Upper lobe of left lung (tissue), 4 donors: Measurements from ENCODE around the gene BCKDHA.

Source experiments
- CTCF ChIP-seq, 6 experiments: fragments of 450-650 bp in 4 of 6; fragments of 200-600 bp in 2 of 6; sonication (generic) in 2 of 6; IDR thresholded peaks; one replicate each; pipeline ENCODE4 v1.5.1; 2016 to 2019; ENCODE audit warnings: antibody characterized with exemption in 6 of 6
- POLR2A ChIP-seq, 4 donors: fragments of 450-650 bp; IDR thresholded peaks; one replicate each; pipeline ENCODE4 v1.5.1; 2016 to 2017; ENCODE audit warnings: antibody characterized with exemption in 4 of 4, mild to moderate bottlenecking in 2 of 4
- POLR2AphosphoS5 ChIP-seq, 2 donors: sonication (generic); formaldehyde crosslinking; IDR thresholded peaks; one replicate each; pipeline ENCODE4 v1.5.1; 2017; ENCODE audit warnings: antibody characterized with exemption in 2 of 2

- TF ChIP-seq CTCF (IDR thresholded peaks at IDR 0.05) (no peak), POLR2AphosphoS5 (IDR thresholded peaks at IDR 0.05) (no peak), POLR2A (IDR thresholded peaks at IDR 0.05) (no peak)
These were observed 2.3 kb upstream of the BCKDHA start for GRCh38 chr19:41395355-41395754.
